CD4-positive, alpha-beta T cell treated with Interleukin-6 at 100 ng/mL for 8 hours (primary cell): ENCODE measurements around the gene PCDHA12.
"Not testable (repeated sequence)": the region's sequence is repeated elsewhere in the genome, so short reads cannot be mapped to it uniquely, and the experiment has no call there.

Source experiments
- DNase-seq: peaks from one replicate; pipeline ENCODE4 v3.0.0-alpha.2; 2020; ENCODE audit warnings: mixed read lengths, low spot score

The PCDHA12 gene

GRCh38 chr5:140857177-140857986 is 17.7 kb upstream of the PCDHA12 start:
- no peak for DNase-seq

DNA sequence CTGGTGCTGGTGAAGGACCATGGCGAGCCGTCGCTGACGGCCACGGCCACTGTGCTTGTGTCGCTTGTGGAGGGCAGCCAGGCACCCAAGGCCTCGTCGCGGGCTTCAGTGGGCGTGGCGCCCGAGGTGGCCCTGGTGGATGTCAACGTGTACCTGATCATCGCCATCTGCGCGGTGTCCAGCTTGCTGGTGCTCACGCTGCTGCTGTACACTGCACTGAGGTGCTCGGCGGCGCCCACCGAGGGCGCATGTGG is 17.2 kb upstream of the PCDHA12 start:
- DNase-seq = no peak

GRCh38 chr5:140862441-140863295 is 12.4 kb upstream of the PCDHA12 start:
- no peak for DNase-seq

- no peak for DNase-seq
Measured at GRCh38 chr5:140868721-140869554, 6.2 kb upstream of the PCDHA12 start, which contains the start of gene PCDHA11. Gene PCDHA11, plus strand, starts transcription at chr5:140868957. Its CDS starts 147 bp downstream, at chr5:140869104.

GRCh38 chr5:140869555-140869886 is 5.6 kb upstream of the PCDHA12 start:
- no peak for DNase-seq

DNA sequence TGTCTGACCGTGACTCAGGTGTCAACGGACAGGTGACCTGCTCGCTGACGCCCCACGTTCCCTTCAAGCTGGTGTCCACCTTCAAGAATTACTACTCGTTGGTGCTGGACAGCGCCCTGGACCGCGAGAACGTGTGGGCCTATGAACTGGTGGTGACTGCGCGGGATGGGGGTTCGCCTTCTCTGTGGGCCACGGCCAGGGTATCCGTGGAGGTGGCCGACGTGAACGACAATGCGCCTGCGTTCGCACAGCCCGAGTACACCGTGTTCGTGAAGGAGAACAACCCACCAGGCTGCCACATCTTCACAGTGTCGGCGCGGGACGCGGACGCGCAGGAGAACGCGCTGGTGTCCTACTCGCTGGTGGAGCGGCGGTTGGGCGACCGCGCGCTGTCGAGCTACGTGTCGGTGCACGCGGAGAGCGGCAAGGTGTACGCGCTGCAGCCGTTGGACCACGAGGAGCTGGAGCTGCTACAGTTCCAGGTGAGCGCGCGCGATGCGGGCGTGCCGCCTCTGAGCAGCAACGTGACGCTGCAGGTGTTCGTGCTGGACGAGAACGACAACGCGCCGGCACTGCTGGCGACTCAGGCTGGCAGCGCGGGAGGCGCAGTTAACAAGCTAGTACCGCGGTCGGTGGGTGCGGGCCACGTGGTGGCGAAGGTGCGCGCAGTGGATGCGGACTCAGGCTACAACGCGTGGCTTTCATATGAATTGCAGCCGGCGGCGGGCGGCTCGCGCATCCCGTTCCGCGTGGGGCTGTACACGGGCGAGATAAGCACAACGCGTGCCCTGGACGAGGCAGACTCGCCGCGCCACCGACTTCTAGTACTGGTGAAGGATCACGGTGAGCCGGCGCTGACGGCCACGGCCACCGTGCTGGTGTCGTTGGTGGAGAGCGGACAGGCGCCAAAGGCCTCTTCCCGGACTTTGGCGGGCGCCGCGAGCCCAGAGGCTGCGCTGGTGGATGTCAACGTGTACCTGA is 4.6 kb upstream of the PCDHA12 start:
- DNase-seq = no peak

GRCh38 chr5:140876541-140877261 is 1.6 kb downstream of the PCDHA12 start:
- DNase-seq = not testable (repeated sequence)

- no peak for DNase-seq
Measured at GRCh38 chr5:140877262-140877581, 2.1 kb downstream of the PCDHA12 start.

DNA sequence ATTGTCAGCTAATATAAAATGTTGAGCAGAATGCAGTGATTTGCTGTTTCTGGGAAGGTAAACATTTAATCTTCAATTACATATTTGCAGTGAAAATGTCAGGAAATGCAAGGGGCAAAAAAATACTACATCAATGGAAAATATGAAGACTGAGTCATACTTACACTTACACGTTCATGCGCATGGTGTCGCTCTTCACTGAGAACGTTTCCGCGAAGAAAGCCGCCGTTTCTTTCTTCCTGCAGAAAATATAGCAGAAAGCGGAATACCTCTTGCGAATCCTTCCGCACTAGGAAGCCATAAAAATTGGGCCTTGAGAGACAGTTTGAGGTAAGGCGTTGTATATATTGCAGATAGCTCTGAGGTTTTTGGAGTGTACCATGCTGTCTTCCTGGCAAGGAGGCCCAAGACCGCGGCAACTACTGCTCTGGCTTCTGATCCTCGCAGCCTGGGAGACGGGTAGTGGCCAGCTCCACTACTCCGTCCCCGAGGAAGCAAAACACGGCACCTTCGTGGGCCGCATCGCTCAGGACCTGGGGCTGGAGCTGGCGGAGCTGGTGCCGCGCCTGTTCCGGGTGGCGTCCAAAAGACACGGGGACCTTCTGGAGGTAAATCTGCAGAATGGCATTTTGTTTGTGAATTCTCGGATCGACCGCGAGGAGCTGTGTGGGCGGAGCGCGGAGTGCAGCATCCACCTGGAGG is 6.9 kb downstream of the PCDHA12 start, which contains the start of gene PCDHA13:
Gene PCDHA13, plus strand, starts transcription at position 236 of the 702 bp plus-strand sequence. Its CDS starts 145 bp downstream, at position 381.
- DNase-seq = no peak

GRCh38 chr5:140882591-140882899 is 7.4 kb downstream of the PCDHA12 start:
- no peak for DNase-seq

DNA sequence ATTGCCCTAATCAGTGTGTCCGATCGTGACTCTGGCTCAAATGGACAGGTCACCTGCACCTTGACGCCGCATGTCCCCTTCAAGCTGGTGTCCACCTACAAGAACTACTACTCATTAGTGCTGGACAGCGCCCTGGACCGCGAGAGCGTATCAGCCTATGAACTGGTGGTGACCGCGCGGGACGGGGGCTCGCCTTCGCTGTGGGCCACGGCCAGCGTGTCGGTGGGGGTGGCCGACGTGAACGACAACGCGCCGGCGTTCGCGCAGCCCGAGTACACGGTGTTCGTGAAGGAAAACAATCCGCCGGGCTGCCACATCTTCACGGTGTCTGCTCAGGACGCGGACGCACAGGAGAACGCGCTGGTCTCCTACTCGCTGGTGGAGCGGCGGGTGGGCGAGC is 8.3 kb downstream of the PCDHA12 start:
- no peak for DNase-seq

DNA sequence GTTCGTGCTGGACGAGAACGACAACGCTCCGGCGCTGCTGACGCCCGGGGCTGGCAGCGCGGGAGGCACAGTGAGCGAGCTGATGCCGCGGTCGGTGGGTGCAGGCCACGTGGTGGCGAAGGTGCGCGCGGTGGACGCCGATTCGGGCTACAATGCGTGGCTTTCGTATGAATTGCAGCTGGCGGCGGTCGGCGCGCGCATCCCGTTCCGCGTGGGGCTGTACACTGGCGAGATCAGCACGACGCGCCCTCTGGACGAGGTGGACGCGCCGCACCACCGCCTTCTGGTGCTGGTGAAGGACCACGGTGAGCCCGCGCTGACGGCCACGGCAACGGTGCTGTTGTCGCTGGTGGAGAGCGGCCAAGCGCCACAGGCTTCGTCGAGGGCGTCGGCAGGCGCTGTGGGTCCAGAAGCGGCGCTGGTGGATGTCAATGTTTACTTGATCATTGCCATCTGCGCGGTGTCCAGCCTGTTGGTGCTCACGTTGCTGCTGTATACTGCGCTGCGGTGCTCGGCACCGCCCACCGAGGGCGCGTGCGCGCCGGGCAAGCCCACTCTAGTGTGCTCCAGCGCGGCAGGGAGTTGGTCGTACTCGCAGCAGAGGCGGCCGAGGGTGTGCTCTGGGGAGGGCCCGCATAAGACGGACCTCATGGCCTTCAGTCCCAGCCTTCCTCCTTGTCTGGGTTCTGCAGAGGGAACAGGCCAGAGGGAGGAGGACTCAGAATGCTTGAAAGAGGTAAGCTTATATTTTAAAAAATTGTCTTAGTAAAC is 9.0 kb downstream of the PCDHA12 start:
- no peak for DNase-seq

DNA sequence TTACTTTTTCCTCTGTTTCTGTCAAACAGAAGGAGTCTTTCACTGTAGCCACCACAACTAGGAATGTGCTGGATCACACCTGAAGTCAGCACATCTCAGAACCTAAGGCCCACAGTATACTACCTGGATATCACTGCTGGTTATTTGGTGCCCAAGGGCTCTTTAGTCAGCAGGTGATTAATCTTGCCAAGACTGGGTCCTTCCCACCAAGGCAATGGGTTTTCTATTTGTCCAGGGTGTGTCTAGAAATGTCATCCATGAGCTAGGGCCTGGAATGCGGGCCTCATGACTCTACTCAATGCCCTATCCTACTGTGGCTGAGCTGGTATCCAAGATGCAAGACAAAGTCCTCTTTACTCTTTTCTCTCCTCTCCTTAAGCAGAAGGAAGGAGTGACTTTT is 41.2 kb downstream of the PCDHA12 start:
- no peak for DNase-seq

- no peak for DNase-seq
Measured at GRCh38 chr5:140923601-140924000, 48.5 kb downstream of the PCDHA12 start.

- no peak for DNase-seq
Measured at GRCh38 chr5:140925806-140926442, 50.8 kb downstream of the PCDHA12 start, which contains the start of gene PCDHAC1. Gene PCDHAC1, plus strand, starts transcription at chr5:140926299. Its CDS starts 594 bp downstream, at chr5:140926893.

DNA sequence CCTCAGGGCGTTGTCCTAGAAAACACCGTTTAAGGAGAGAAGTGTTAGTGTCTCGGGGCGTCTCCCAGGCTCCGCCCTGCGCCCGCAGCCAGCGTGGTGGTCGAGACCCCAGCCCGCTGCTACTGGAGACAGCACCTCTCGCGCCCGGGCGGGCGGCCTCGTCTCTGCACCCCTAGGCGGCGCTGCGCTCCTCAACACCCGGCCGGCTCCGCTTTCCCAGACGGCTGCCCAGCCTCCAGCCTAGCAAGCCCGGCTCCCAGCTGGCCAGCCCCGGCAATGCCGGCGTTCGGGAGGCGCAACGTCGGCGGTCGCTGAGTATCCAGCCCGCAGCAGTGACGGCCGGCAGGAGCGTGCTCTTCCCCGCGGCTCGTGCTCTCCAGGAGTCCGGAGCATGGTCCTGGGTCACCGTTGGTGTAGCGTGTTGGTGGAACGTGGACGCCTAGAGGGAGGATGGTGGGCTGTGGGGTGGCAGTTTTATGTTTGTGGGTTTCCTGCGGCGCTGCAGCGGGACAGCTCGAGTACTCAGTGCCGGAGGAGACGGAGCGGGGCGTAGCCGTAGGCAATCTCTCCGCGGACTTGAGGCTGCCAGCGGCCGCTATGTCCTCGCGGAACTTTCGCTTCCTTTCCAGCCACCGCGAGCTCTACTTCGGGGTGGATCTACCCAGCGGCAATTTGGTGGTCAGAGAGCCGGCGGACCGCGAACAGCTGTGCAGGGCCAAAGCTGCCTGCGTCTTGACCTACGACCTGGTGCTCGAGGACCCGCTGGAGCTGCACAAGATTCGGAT is 51.5 kb downstream of the PCDHA12 start:
- DNase-seq = no peak

DNA sequence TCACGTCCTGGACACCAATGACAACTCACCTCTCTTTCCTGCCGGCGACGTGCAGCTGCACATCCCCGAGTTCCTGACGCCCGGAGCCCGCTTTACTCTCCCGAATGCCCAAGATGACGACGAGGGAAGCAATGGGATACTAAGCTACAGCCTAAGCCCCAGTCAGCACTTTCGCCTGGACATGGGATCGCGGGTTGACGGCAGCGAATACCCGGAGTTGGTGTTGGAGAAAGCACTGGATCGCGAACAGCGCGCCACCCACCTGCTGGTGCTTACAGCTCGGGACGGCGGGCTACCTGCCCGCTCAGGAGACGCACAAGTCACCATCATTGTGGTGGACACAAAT is 52.1 kb downstream of the PCDHA12 start:
- no peak for DNase-seq
